Activated effector memory CD4-positive, alpha-beta T cell treated with Interleukin-2 at 50 U/mL for 16 hours (primary cell): ENCODE measurements around the gene TLE3.

Source experiments
- DNase-seq: peaks from one replicate; pipeline ENCODE4 v3.0.0-alpha.2; 2020

Gene TLE3

DNA sequence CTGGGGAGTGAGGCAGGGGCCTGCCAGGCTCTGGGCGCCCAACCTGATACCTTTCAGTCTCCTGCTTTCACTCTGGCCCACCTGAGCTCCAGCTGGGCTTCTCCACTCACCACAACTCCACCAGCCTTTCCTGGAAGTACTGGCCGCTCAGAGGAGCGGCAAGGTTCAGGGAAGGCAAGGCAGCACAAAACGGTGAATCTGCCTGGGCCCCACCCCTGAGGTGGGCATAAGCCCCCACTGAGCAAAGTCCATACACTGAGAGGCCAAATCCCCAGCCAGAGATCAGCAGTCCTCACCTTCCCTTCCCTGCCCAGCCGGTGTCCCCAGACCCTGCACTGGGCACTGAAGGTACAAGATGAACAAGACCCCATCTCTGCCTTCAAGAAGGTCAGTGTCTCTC is 70.7 kb downstream of the TLE3 start:
- DNase-seq = no peak

DNA sequence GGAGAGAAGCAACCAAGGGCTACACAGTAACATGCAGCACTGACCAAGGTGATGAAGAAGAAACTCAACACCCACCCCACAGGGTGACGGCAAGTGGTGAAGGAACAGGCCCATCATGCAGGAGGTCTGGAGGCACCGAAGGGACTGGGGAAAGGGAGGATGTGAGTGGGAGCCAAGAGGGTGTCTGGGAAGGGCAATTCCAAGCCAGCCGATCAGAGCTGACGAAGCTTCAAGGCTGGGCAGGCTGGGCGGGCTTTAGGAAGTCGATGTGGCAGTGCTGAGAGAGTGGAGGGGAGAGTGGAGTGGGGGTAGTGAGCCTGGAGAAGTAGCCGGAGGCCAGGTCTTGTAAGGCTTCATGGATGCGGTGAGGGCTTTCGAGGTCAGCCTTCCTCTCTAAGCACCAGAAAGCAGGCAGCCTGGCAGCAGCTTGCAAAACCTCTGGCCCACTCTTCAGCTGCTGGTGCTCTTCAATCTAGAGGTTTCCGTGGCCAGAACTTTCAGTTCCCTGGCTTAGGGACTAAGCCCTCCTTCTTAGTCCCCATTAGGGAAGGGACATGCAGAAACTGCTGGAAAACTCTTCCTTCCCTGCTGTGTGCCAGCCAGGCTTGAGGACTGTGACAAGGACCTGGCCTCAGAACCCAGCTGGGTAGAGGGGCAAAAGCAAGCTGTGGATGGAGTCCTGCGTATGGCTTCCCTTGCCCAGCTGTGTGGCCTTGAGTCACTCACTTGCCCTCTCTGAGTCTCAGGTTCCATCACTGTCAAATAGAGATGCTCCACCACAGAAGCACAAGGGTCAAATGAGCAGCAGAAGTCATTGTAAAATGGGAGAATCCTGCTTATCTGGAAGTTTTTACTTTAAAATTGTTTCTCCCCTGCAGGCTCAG is 72.1 kb downstream of the TLE3 start:
- DNase-seq = no peak

DNA sequence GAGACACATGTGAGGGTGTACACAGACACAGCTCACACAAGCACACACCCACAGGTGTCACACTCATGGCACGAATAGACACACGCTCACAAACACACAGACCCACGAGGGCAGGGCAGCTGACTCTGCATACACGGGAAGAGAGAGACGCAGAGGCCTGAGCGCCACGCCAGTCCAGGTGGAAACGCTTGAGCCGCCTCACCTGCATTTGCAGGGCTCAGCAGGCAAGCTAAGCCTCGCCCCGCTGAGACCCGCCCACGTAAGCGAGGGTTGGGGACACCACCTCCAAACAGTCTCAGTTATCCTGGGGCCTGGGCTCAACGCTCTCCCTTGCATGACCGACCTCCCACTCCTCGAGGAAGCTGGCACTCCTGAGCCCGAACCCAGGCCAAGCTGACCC is 73.2 kb downstream of the TLE3 start:
- no peak for DNase-seq

DNA sequence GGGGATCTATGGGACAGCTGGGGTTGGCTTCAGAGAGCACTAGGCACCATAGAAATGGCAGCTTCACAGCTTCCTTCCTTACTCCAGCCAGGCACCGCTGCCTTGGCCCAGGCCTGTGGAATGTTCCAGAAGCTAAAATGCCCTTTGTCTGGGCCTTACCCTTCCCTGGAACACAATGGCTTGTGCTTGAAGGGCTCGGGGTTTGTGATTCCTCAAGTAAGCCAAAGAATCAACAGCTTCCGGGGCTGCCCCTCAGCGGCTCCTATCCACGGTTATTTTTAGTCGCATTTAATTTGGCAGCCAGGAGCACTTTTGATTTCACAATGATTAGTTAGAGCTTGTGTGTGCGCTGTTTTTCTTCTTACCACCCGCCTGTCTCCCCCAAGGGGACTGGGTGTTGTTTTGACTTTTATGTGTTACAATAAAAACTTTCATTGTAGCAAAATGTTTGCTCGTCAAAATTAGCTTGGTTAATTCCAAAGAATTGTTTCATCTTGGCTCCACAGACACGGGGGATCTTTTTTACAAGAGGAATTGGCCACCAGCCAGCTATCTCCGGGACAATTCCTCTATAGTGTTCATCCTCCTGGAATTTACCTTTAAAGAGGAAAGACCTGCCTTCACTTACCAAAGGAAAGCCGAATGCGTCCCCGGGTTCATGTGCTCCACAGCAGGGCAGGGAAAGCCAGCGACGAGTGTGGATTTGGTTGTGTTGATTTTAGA is 73.8 kb downstream of the TLE3 start:
- no peak for DNase-seq

DNA sequence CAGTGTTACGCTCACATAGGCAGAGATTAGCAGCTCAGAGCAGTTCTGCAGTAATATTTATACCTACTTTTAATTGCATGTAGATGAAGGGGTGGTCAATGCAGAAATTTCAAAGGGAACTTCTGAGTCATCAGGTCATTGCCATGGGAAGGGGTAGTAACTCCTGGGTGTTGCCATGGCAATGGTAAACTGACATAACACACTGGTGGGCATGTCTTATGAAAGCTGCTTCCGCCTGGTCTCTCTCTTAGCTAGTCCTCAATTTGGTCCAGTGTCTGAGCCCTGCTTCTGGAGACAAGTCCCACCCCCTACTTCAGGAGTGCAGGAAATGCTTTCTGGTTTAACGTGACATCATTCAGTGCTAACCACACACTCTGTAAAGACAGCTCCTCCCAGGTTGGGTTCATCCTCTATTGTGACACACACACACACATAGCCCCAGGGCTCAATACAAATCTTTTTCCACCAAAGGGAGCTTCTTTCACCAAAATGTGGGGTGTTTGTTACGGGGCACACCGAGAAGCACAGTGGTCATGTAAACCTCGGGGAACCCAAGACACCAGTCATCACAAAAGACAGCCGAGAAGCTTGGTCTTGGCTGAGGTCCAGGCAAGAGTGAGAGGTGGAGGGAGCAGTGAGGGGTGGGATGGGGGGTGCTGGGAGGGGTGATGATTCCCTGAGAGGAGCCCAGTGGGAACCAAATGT is 74.5 kb downstream of the TLE3 start:
- peak; percentile 35 for DNase-seq

DNA sequence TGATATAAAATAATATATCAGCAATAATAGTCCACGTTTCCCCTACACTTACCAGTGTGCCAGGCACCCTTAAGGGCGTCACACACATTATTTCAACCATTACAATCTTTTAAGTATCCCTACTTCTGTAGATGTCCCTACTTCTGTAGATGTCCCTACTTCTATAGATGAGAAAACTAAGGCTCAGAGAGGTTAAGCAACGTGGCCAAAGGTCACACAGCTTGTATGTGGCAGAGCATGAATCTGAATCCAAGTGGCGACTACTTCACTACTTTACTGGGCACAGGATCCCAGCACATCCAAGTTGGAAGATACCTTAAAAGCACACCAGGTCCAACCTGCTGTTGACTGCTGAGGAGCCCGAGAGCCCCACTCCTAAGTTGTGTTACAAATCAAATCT is 77.5 kb downstream of the TLE3 start:
- DNase-seq = no peak

DNA sequence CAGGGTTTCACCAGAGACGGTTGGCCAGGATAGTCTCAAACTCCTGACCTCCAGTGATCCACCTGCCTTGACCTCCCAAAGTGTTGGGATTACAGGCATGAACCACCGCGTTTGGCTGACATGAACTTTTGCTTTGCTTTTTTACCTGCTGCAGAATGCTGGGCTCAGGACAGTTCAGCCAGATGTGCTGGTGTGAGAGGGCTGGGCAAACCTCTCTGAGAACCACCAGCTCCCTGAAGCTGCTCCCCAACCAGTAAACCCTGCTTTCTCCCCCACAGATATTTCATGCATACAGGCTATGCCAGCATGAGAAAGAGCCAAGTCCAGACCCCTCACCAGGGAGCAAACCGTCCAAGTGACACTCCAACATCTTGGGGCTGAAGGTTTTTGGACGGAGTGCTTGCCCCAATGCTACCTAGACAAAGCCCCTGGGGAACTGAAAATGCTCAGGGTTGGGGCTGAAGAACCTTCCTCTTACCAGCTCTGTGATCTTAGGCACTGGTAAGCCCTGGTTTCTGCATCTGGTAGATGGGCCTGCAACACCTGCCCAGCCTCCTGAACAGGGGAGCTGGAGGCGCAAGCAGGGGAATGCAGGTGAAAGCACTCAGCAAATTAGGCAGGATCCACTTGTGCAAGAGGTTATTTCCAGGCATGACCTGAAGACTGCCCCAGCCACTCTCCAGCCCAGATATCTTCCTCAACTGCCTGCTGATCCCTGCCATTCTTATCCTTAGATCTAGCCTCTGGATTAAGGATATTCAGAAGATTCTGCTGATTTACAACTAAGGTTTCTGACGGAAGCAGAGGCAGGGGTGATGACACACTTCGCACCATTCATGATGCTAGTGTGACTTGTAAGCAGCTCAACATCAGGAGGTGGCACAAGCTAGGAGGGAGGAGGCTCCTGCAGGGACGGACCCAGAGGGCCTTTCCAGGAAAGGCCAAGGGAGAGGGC is 78.8 kb downstream of the TLE3 start:
- no peak for DNase-seq

DNA sequence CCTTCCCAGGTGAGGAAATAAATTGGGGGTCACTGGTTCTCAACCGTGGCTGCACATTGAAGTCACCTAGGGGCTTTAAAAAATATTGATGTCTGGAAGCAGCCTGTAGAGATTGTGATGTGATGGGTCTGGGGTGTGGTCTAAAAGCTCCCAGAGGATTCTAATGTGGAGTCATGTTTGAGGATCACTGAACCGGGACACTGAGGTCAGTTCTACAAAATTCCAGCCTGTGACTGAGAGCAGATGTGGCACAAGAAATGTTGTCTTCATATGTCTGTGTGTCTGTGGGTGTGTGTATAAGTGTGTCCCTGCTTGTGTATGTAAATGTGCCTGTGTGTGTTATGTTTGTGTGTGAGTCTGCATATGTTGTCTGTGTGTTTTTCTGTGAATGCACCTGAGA is 79.9 kb downstream of the TLE3 start:
- DNase-seq = no peak

DNA sequence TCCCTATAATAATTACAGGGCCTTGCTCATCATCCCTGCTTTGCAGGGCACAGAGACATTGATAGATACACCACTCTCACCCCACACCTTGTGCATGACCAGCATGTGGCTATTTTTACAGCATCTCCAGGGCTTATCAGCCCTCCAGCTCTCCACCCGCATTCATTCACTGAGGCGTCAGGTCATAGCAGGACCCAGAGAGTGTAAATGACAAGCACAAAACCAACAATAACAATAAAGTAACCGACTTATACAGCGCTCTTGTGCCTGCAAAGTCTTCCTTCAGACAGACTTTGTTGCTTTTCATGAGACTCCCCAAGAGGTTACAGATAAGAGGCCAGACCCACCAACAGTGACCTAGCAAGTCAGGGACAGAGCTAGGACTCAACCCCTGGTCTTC is 80.7 kb downstream of the TLE3 start:
- DNase-seq = no peak

DNA sequence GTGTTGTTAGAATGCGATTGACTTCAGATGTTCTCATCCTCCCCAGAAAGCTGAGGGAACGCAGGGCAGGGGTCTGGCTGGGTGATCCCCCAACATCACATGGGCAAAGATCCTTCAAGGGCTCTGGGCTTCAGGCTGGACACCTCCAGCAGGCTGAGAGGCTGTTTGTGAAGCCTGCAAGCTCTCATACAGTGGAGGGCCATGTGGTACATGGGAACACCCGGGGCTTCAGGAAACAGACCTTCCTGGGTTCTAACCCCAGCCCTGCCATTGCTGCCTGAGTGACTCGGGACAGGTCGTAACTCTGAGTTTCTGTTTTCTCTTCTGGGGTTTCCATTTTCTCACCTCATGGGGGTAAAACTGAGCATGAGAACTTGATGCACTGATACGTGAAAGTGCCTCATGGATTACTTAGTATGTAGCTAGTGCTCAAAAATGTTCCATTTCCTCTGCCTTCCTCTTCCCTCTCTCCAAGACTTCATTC is 81.2 kb downstream of the TLE3 start:
- DNase-seq = no peak

DNA sequence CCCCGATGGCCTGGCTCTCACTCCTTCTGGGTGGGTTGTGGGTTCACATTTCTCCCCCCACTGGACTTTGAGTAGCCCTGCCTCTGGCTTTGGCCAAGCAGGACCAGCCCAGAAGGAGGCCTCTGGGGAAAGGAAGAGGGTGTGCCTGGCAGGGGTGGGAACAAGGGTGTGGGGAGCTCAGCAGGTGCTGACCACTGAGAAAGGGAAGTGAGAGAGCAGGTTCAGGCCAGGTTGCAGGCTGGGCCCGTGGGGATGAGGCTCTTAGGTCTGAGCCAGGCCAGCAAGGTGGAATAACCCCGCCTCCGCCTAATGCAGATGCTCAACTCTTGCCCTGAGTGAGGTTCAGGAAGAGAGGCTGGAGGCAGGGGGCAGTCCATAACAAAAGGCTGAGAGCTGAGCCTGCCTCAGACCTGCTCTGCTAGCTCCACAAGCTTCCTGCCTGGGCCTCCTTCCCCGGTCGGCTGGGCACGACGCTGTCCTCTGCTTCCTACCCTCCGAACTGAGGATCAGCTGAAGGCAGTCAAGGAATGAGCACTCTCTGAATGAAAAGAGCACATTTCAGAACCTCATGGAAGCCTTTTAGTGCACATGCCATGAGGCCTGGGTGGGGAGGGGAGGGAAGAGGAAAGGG is 82.7 kb downstream of the TLE3 start:
- no peak for DNase-seq

DNA sequence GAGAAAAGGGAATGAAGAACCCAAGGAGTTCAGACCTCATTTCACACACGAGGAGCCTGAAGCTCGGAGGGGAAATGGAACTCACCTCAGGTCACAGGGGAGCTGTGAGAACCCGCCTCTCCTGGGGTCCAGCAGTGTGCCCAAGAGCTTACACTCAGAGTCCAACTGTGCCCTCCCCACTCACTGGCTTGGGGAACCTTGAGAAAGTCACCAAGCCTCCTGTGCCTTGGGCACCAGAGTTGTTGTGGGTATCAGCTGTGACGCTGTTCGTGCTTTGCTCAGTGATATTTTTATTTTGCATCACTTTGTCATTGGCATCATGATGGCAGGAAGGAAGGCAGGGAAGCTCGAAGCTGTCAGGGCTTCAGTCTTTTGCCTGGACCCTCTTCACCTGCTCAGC is 83.4 kb downstream of the TLE3 start:
- DNase-seq = no peak

DNA sequence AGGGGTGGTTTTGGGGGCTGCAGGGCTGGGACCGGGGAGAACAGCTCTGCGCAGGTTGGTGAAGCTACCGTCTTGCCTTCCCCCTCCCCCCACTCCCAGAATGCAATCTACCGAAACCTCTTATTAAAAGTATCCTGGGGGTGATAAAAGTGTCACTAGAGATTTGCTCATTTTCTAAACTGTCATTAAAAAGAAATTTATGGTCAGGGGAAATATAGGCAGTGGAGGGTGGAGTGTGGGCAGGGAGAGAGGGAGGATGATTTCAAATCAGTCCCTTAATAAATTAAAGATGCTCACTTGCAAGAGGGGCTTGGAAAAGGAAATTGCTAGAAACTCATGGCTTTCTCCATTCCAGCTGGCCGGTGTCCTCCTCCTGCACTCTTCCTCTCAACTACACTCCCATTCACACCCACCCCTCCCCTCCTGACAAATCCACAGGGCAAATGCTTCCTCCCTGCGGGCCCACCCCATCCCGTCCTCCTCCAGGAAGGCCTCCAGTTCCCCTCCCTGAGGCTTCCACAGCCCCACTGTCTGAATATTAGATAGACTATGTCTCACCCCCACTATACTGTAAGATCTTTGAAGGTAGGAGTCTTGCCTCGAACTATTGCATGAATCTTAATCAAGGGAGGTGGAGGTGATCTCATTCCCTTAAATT is 83.9 kb downstream of the TLE3 start:
- no peak for DNase-seq

DNA sequence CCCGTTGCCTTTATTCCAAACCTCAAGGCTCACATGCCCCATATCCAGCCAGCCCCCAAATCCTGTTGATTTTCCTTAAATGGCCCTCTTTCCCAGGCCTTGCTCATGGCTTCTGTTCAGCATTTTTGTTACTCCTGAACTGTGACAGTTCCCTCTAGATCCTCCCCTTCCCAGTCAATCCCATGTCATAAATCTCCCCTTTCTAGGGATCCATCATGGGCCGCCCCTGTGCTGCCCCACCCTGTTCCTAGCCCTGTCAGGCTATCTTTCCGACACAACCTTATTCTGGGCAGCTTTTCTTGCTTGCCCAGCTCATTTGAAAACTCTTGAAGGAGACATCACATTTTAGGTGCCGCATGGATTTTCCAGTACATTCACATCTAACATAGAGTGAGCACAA is 84.8 kb downstream of the TLE3 start:
- DNase-seq = no peak

DNA sequence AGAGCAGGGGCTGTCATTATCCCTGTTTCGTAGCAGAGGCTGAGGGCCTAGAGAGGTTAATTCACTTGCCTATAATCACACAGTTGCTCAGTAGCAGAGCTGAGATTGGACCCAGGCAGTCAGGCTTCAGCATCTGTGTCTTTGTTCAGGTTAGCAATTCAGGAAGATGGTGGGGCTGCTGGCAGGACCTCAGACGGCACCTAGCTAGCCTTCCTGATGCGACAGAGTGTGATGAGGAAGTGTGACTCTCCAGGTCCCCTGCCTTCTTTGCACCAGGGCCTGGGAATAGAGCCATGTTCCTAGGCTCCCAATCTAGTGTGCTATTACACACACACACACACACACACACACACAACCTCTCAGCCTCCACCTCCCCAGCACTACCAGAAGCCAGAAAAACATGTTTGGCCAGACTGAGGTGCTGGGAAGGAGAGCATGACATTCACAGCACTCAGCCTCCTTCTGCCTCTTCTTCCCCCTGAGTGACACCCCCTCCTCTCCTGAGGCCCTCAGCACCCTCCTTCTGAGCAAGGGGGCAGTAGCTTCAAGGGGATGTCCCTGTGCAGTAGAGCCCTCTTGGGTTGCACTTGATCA is 88.9 kb downstream of the TLE3 start:
- DNase-seq = no peak

DNA sequence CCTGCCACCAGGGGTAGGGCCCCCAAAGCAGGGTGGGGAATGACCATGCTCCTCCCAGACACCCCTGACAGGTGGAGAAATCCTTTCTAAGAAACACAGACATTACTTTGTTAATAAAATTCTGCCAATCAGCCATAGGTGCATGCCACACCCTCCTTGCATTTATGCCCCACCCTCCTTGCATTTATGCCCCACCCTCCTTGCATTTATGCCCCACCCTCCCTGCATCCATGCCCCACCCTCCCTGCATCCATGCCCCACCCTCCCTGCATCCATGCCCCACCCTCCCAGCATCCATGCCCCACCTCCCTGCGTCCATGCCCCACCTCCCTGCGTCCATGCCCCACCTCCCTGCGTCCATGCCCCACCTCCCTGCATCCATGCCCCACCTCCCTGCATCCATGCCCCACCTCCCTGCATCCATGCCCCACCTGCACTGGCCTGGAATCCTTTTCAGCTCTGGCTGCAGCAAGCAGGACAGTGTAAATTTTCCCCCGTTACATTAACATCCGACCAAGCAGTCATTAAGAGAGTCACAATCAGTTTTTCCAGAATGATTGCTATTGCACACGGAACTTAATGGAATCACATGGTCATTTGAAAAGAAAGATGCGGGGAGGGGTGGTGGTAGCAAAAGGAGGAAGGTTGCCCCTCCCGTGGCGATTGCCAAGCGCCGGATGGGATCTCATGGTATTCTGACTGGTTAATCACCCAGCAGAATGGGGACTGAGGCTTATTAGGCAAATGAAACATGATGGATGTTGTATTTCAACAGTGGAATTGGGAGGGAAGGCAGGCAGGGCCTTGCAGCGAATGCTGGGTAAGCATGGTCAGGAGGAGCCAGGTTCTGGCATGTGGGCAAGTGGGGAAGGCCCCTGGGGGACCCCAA is 91.2 kb downstream of the TLE3 start:
- no peak for DNase-seq

DNA sequence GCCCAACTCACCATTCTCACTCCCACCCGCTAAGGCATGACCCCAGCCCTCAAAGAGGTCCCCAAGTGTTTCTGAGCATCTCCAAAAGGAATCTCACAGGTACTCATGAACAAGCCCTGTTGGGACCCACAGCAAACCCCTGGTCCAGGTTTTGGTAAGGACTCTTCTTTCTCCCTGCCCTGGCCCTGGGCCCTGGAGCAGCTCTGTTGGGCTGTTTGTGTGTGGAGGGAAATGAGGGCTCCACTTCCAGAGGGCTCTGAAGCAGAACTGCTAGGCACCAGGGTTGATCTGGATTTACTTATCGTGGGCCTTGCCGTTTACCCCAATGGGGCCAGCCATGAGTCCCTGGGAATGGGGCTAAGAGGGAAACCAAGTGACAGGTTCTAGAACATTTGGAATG is 92.9 kb downstream of the TLE3 start:
- DNase-seq = no peak

DNA sequence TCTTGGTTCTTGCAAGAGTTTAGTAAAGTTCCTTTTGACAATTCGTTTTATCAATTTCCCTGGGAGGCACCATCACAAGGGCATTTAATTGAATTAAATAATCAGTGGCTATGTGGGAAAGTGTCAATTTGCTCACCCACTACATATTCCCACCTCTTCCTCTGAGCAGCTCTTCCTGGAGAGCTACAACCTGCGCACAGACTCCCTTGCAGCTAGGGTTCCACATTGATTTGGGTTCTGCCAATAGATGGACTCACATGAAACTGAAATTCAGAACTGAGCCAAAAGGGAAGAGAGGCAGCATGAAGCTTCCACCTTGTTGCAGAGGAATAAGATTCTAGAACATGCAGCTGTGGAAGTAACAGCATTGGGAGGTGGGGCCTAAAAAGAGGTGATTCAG is 94.8 kb downstream of the TLE3 start:
- no peak for DNase-seq

DNA sequence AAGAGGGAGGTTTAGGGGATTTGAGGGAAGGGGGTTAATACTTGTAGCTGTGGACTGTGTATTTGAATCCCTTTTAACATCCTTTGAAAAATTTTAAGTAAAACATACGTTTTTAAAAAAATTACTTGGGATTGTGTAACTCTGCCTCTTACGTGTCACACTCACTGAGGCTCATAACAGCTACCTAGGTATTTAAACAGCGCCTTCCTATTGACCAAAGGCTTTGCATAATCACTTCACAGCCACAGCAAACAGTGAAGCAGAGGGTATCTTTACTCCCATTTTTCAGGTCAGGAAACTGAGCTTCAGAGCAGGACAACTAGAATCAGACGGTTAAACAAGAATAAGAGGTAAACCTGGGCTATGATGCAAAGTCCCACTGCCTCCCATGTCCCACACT is 95.9 kb downstream of the TLE3 start:
- no peak for DNase-seq
